Stimulated activated CD4-positive, alpha-beta T cell treated with anti-CD3 and anti-CD28 coated beads, Interleukin-15, amount 100 ng/mL, for 48 hours (primary cell): ENCODE data around the gene NLRX1.
"Not testable (repeated sequence)": the region's sequence is repeated elsewhere in the genome, so short reads cannot be mapped to it uniquely, and the experiment has no call there.

Experiments
- DNase-seq, 2 donors: peaks; one replicate each; pipeline ENCODE4 v3.0.0-alpha.2; 2020; ENCODE audit warnings: low read depth in 2 of 2

Gene NLRX1

DNA sequence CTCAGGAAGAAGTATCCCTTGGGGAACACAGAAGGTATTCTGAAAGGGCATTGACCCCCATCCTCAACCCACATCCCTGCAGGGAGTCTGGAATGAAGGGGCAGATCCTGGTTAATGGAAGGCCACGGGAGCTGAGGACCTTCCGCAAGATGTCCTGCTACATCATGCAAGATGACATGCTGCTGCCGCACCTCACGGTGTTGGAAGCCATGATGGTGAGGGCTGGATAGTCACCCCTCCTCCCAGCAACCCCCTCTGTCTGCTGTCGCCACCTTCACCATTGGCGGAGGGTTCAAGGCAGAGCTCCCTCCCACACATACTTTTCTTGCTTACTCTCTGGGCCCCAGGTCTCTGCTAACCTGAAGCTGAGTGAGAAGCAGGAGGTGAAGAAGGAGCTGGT lies 14.3 kb upstream of the NLRX1 start:
- DNase-seq = no peak

DNA sequence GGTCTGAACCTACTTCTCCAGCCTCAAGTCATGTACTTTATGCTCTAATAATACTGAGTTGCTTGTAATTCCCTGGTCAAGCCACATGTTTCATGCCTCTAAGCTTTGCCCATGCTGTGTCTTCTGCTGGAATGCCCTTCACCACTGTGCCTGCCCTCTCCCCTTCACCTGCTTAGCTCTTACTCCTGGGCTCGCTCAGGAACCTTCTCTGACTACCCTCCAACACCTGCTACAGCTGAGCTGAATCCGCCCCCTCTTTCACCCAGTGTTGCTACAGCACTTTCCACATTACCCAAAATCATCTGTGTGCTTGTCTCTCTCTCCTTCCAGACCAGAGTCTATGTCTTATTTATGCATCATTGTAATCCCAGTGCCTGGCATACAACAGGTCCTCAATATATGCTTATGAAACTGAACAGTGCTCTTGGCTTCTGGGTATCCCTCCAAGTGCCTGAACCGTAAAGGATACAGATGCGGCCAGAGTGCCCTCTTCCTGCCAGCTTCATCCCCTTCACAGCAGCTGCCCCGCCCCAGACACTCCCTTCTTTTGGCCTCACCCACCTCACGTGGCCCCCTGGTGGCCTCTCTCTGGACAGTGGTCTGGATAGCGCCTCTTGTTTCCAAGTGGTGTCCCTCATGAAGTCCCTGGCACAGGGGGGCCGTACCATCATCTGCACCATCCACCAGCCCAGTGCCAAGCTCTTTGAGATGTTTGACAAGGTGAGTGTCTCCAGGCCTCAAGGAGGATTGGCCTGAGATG lies 12.6 kb upstream of the NLRX1 start:
- DNase-seq = no peak

DNA sequence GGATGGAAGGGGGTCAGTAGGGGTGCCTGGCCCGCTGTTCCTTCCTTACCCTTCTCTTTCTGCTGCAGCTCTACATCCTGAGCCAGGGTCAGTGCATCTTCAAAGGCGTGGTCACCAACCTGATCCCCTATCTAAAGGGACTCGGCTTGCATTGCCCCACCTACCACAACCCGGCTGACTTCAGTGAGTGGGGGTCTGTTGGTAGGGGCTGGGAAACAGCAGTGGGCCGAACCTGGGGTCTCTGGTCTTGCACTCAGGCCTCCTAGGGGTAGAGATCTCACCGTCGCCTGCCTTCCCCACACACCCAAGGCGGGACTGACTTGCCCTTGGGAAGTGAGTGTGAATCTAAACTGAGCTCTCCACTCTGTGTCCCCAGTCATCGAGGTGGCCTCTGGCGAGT lies 12.0 kb upstream of the NLRX1 start:
- no peak for DNase-seq

DNA sequence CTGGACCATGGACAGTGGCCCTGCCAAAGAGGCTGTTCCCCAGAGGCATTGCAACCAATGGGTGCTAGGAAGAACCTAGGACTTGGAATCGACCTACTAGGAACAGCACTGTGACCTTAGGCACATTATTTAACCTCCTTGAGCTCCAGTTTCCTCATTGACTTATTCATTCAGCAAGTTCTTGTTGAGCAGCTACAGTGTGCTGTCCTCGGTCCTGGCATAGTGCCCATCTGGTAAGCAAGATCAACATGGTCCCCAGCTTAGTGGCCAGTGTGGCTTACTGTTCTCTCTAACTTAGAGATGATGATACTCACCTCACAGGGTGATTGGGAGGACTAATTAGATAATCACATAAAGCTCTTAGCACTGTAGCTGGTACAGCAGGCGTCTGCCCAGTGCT lies 11.5 kb upstream of the NLRX1 start:
- no peak for DNase-seq

DNA sequence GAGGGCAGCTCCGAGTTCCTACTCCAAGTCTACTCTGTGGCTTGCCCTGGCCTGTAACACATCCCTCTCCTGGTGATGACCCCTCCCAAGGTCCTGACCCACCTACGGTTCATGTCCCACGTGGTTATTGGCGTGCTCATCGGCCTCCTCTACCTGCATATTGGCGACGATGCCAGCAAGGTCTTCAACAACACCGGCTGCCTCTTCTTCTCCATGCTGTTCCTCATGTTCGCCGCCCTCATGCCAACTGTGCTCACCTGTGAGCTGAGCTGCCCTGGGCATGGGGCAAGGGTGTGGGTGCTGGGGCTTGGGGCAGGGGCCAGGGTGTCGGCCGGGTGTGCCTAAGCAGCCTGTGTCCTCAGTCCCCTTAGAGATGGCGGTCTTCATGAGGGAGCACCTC lies 10.1 kb upstream of the NLRX1 start:
- DNase-seq = no peak

DNA sequence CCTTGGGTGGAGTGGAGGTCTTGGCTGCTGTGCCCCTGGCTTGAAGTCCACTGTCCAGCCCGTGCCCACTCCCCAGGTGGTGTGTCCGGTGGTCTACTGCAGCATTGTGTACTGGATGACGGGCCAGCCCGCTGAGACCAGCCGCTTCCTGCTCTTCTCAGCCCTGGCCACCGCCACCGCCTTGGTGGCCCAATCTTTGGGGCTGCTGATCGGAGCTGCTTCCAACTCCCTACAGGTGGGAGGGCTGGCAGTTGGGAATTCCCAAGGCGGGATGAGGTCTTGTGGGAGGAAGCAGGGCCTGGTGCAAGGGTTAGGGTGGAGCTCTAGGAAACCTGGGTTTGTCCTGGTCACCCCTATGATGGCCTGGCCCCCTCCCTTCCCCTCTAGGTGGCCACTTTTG lies 8.4 kb upstream of the NLRX1 start:
- no peak for DNase-seq

DNA sequence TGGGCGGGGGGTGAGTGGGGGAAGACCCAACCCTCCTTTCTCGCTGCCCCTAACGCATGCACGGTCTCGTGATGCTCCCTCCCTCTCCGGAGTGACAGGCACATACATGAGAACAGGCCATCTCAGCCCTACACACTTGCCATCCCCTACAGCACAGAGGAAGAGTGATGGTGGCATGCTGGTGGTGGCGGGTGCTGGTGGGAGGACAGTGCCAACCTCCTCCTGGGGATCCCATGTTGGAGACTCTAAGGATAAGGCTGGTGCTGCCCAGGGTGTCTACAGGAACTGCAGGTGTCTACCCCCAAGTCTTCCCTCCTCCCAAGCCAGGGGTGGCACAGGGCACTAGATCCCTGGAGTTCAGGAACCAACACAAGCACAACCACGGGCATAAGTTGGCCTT lies 6.7 kb upstream of the NLRX1 start:
- no peak for DNase-seq

DNA sequence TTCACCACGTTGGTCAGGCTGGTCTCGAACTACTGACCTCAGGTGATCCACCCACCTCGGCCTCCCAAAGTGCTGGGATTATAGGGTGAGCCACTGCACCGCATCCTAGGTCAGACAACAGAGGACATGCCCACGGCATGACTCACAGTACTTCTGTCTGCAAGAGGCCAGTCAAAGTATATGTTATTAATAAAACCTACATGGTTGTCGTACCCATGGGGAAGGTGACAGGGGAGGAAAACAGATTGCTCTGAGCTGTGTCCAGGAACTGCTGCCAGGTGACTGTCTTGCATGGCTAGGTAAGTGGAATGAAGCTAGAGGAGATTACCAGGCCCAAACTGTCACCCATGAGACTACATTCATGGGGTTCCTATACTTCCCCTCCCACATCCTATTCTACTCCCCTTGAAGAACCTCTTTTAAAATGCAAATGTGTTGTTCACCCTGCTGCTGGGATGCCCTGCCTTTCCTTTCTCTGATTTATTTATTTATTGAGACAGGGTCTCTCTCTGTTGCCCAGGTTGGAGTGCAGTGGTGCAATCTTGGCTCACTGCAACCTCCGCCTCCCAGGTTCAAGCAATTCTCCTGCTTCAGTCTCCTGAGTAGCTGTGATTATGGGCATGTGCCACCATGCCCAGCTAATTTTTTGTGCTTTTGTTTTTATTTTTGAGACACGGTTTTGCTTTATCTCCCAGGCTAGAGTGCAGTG lies 2.0 kb upstream of the NLRX1 start:
- no peak for DNase-seq

DNA sequence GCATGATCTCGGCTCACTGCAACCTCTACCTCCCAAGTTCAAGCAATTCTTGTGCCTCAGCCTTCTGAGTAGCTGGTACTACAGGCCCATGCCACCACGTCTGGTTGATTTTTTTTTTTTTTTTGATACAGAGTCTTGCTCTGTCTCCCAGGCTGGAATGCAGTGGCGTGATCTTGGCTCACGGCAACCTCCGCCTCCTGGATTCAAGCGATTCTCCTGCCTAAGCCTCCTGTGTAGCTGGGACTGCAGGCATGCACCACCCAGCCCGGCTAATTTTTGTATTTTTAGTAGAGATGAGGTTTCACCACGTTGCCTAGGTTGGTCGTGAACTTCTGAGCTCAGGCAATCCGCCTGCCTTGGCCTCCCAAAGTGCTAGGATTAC lies 1.5 kb upstream of the NLRX1 start:
- DNase-seq = not testable (repeated sequence)

DNA sequence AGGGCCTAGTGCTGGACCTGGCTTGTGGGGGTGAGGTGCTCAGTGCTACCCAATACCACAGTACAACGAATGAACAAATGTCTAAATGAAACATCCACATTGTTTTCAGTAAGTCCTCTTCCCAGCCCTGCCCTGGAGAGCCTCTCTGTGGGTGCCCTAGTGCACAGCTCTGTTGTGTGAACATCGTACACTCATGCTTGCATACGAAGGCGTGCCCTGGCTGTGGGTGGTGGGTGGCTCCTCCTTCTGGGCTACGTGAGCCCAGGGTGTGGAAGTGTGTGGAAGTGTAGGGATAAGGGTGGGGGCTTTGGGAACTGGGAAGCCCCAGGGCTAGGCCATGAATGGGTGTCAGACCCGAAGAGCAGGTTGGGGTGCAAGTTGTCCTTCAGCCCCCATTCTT lies 592 bp upstream of the NLRX1 start:
- DNase-seq = no peak

DNA sequence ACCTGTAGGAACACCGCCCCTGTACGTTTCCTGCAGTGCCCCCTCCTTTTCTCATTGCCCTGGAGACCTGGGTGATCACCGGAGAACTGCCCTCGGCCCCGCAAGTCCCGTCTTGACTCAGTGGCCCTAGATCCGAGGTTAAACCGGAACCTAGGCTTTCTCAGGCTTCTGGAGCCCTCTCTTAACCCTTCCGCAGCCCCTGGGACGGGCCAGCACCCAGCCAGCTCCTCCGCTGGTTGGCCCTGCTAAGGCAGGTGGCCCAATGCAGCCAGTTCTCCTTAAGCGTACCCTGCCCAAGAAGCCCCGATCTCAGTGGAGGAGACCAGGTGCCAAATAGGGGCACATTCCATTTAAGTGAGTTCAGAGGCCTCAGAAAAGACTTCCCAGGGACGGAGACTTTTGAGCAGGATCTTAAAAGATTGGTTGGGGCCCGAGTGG lies 776 bp downstream of the NLRX1 start:
- peak; percentile 17 to 32 for DNase-seq

DNA sequence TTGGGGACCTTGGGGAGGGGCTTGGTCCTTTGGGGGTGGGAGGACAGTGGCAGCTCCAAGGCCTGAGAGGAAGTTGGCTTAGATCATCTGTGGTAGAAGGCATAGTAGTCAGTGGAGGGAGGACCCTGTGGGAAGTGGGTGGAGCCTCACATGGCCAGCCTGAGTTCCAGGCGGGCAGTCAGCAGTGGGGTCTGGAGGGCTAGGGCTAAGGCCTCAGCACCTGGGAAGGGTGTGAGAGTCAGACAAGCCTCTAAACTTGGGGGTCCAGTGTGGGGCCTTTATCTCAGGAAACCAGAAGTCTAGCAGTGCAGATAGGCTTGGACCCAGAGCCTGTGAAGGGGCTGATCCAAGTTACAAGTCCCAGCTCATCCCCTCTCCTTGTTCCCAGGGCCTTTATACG lies 4.0 kb downstream of the NLRX1 start:
- no peak for DNase-seq

DNA sequence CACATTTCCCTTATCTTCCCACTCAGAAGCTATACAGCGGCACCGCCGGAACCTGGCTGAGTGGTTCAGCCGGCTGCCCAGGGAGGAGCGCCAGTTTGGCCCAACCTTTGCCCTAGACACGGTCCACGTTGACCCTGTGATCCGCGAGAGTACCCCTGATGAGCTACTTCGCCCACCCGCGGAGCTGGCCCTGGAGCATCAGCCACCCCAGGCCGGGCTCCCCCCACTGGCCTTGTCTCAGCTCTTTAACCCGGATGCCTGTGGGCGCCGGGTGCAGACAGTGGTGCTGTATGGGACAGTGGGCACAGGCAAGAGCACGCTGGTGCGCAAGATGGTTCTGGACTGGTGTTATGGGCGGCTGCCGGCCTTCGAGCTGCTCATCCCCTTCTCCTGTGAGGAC lies 4.9 kb downstream of the NLRX1 start:
- no peak for DNase-seq

DNA sequence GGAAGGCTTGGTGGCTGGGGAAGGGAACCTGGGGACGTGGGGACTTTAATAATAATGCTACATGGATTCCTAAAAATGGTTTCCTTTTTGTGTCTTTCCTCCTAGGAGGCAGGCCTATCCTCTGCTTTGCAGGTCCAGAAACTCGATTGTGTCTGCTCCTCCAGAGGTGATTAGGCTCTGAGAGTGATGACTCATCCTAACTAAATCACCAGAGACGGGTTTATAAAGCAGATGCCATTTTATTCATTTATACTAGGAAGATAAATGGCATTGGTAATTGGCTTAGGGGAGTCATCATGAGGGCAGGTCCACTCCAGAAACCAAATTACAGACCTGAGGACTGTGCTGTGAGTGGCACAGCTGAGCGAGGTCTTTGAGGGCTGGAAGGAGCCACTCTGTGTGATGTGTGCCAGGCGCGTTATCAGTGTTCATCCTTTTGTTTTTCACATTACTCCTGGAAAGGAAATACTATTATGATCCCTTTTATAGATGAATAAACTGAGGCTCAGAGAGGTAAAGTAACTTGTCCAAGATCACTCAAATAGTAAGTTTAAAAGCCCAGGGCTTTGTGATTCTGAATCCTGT lies 7.1 kb downstream of the NLRX1 start:
- DNase-seq = no peak

DNA sequence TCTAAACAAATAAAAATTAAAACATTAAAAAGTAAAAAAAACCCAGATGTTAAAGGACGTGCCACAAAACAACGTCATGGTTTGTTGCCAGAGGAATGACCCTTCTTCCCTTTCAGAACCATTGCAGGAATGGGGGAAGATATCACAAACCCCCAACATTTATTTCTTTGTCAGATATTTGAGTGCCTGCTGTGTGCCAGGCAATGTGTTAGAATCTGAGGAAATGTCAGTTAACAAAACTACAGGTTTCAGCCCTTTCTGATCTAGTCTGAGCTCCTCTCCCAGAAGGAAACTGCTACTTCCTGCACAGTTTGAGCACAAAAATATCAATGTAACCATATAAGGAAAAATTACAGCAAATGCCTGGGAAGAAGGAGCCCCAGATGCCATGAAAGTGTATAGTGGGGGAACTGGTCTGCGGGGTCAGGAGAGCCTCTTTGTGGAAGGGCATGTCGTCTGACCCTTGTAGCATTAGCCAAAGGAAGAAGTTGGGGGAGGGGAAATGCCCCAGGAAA lies 9.7 kb downstream of the NLRX1 start:
- DNase-seq = no peak

DNA sequence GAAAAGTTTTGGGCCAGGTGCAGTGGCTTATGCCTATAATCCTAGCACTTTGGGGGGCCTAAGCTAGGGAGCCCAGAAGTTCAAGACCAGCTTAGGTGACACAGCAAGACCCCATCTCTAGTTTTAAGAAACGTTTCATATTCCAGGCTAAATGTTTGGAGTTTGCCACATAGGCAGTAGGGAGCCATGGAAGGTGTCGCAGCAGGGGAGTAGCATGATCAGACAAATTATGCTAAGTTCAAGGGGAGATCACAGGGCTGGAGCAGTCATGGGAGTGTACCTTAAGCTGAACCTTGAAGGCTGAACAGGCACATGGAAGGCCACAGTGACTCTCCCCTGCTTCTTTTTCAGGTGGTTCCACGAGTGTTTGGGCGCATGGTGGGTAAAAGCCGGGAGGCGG lies 10.8 kb downstream of the NLRX1 start:
- no peak for DNase-seq

DNA sequence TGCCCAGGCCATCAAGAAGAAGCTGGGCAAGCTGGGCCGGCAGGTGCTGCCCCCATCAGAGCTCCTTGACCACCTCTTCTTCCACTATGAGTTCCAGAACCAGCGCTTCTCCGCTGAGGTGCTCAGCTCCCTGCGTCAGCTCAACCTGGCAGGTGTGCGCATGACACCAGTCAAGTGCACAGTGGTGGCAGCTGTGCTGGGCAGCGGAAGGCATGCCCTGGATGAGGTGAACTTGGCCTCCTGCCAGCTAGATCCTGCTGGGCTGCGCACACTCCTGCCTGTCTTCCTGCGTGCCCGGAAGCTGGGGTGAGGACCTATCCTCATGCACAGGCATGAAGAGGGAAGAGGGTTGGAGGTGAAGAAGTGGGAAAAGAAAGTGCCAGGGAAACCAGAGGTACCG lies 11.5 kb downstream of the NLRX1 start:
- no peak for DNase-seq

DNA sequence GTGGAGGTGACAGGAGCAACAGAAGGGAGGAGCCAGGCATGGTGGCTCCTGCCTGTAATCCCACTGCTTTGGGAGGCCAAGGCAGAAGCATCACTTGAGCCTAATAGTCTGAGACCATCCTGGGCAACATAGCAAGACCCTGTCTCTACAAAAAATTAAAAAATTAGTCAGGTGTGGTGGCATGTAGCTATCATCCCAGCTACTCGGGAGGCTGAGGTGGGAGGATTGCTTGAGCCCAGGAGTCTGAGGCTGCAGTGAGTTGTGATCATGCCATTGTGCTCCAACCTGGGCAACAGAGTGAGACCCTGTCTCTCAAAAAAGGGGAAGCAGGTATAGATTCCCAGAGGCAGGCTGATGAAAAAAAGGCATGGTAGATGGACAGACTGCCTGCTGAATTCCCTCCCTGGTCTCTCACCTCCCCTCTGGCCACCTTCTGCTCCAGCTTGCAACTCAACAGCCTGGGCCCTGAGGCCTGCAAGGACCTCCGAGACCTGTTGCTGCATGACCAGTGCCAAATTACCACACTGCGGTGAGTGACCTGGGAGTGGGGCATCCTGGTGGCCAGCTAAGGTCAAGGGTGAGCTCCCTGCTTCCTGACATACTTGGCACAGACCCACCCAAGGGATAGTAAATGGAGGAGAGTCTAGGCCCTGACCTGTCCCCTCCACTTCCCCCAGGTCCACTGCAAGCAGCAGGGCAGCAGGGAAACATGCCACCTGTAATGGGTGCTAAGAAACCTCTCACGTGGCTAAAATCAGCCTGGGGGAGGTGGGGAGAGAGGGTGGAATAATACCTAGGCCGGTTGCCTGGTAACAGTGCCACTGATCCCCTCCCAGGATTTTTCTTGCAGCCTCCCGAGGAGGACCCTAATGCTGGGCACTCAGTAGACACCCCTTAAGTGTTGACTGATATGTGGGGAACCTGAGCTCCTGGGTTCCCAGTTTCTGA lies 12.5 kb downstream of the NLRX1 start:
- no peak for DNase-seq

DNA sequence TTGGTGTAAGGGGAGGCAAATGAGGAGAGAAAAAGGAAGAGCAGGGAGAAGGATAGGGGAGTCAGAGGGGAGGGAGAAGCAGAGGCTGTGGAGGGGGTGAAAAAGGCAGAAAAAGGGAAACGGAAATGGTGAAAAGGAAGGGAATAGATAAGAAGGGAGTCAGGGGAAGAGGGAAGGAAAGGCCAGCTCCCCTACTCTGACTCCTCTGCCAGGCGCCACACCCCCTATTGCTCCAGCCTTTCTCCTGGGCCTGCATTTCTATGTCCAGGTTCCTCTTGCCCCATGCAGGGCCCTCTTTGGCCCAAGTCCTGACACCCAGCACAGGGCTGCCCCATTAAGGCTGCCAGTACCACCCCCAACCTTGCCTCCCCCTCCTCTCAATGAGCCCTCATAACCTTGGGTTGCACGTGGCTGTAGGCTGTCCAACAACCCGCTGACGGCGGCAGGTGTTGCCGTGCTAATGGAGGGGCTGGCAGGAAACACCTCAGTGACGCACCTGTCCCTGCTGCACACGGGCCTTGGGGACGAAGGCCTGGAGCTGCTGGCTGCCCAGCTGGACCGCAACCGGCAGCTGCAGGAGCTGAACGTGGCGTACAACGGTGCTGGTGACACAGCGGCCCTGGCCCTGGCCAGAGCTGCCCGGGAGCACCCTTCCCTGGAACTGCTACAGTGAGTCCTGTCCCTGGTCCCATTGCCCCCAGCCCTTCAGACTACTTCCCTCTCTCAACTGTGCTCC lies 13.3 kb downstream of the NLRX1 start:
- DNase-seq = no peak

DNA sequence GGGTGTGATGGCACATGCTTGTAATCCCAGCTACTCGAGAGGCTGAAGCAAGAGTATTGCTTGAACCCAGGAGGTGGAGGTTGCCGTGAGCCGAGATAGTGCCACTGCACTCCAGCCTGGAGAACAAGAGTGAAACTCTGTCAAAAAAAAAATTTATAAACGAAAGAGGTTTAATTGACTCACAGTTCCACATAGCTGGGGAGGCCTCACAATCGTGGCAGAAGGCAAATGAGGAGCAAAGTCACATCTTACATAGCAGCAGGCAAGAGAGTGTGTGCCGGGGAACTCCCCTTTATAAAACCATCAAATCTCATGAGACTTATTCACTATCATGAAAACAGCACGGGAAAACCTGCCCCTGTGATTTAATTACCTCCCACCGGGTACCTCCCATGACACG lies 15.9 kb downstream of the NLRX1 start:
- DNase-seq = not testable (repeated sequence)

DNA sequence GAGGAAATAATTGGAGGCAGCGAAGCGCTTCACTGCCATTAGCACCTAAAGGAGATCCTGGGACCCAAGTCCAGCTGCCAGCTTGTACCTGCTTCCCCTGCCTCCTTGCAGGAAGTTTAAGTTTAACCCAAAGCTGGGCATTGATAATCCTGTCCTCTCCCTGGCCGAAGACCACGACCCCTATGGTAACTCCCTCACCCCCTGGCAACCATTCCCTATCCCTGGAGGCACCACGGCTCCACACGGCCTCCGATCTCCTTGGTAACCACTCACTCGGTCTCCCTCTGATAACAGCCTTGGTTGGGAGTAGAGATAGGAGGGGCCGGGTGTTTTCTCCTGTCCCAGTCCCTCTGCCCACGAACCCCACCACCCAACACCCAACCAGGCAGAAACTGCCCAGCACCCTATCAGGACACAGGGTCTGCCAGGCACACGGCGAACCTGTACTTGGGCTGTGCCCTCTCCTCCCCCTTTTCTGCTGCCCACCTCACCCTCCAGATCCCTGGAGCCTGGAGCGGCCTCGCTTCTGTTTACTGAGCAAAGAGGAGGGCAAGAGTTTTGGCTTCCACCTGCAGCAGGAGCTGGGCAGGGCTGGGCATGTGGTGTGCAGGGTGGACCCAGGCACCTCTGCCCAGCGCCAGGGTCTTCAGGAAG lies 17.6 kb downstream of the NLRX1 start:
- DNase-seq = no peak
